SU-DHL-6 (cell line): ENCODE measurements around the gene TMEM87B.

Experiments used
- H2AFZ ChIP-seq: fragments of 200-600 bp; sonication (generic); 2 replicates; pipeline ENCODE4 v1.6.1; 2014; ENCODE audit warnings: low read depth, mild to moderate bottlenecking, moderate library complexity, mixed read lengths, antibody characterized with exemption, low read length; ENCODE audit not compliant: severe bottlenecking
- H3F3A ChIP-seq: fragments of 200-600 bp; shearing (Covaris generic); 2 replicates; pipeline ENCODE4 v1.6.0; 2016; ENCODE audit warnings: antibody characterized with exemption, mild to moderate bottlenecking; ENCODE audit not compliant: insufficient read depth
- H3K27ac ChIP-seq: fragments of 200-600 bp; sonication (generic); 2 replicates; pipeline ENCODE4 v1.5.1; 2016; ENCODE audit warnings: low read depth, mild to moderate bottlenecking, low read length, moderate library complexity, mixed read lengths
- H3K27me3 ChIP-seq: fragments of 200-600 bp; sonication (generic), shearing (Covaris generic); 2 replicates; pipeline ENCODE4 v1.6.0; 2014; ENCODE audit warnings: mild to moderate bottlenecking, low read length
- H3K36me3 ChIP-seq: fragments of 200-600 bp; sonication (generic); 2 replicates; pipeline ENCODE4 v1.6.1; 2014; ENCODE audit warnings: mild to moderate bottlenecking, low read length, mixed read lengths
- H3K4me2 ChIP-seq: fragments of 300-600, 200-600 bp; shearing (Covaris generic), sonication (generic); 2 replicates; pipeline ENCODE4 v1.6.0; 2014; ENCODE audit warnings: low read length, low read depth, mild to moderate bottlenecking; ENCODE audit not compliant: poor library complexity, severe bottlenecking
- H3K4me3 ChIP-seq: fragments of 200-600 bp; sonication (generic); 2 replicates; pipeline ENCODE4 v1.5.1; 2014; ENCODE audit warnings: antibody characterized with exemption, low read length, mild to moderate bottlenecking, mixed read lengths; ENCODE audit not compliant: insufficient read depth, poor library complexity, severe bottlenecking
- H3K79me2 ChIP-seq: fragments of 200-600 bp; sonication (generic); 2 replicates; pipeline ENCODE4 v1.6.1; 2014; ENCODE audit warnings: mild to moderate bottlenecking, low read length, moderate library complexity; ENCODE audit not compliant: insufficient read depth
- H3K9ac ChIP-seq: fragments of 200-600 bp; sonication (generic); 2 replicates; pipeline ENCODE4 v1.7.0; 2014; ENCODE audit warnings: mild to moderate bottlenecking, low read length
- H3K9me2 ChIP-seq: fragments of 200-600 bp; sonication (generic); replicated peaks from 2 replicates; pipeline ENCODE4 v1.6.1; 2014; ENCODE audit warnings: low read length; ENCODE audit not compliant: insufficient read depth
- H3K9me3 ChIP-seq: fragments of 200-600 bp; sonication (generic); 2 replicates; pipeline ENCODE4 v1.6.1; 2014; ENCODE audit warnings: low read length, mixed read lengths; ENCODE audit not compliant: insufficient read depth
- H4K20me1 ChIP-seq: fragments of 200-600 bp; sonication (generic); 2 replicates; pipeline ENCODE4 v1.6.1; 2014; ENCODE audit warnings: low read depth, mild to moderate bottlenecking, antibody characterized with exemption, low read length, moderate library complexity, mixed read lengths
- EZH2phosphoT487 ChIP-seq: fragments of 200-600 bp; sonication (generic), shearing (Covaris generic); conservative IDR thresholded peaks from 2 replicates; pipeline ENCODE4 v1.6.1; 2018; ENCODE audit warnings: mild to moderate bottlenecking, antibody characterized with exemption, low read length, moderate library complexity, mixed read lengths
- TF ChIP-seq, protein P1 (sequence below): fragments of 200-600 bp; sonication (generic); IDR thresholded peaks from one replicate; pipeline ENCODE4 v1.5.1; 2017; ENCODE audit warnings: antibody characterized with exemption, mild to moderate bottlenecking, low read length, moderate library complexity; ENCODE audit not compliant: insufficient read depth, poor library complexity, severe bottlenecking

Gene TMEM87B

DNA sequence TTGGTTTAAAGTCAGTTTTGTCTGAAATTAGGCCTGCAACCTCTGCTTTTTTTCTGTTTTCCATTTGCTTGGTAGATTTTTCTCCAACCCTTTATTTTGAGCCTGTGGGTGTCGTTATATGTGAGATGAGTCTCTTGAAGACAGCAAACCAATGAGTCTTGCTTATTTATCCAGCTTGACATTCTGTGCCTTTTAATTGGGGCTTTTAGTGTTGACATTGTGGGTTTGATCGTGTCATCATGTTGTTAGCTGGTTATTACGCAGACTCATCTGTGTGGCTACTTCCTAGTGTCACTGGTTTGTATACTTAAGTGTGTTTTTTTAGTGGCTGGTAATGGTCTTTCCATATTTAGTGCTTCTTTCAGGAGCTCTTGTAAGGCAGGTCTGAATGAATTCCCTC is 18.8 kb downstream of the TMEM87B start:
- Histone ChIP-seq H3K9me2 (no peaks in the 10 kb centered on the region), H3K9ac (no peak overlapping the region), H3K27ac (no peak overlapping the region), H3K4me3 (no peak overlapping the region), H4K20me1 (no peaks in the 10 kb centered on the region), H3K9me3 (no peaks in the 10 kb centered on the region), H3F3A (no peaks in the 10 kb centered on the region), H3K27me3 (no peaks in the 10 kb centered on the region), H3K4me2 (no peak overlapping the region), H3K79me2 (peaks cover 26% of the 10 kb centered on the region), H3K36me3 (peaks cover 14% of the 10 kb centered on the region; the same call in 1 of the 2 replicates), H2AFZ (no peak overlapping the region)
- TF ChIP-seq, protein P1, sequence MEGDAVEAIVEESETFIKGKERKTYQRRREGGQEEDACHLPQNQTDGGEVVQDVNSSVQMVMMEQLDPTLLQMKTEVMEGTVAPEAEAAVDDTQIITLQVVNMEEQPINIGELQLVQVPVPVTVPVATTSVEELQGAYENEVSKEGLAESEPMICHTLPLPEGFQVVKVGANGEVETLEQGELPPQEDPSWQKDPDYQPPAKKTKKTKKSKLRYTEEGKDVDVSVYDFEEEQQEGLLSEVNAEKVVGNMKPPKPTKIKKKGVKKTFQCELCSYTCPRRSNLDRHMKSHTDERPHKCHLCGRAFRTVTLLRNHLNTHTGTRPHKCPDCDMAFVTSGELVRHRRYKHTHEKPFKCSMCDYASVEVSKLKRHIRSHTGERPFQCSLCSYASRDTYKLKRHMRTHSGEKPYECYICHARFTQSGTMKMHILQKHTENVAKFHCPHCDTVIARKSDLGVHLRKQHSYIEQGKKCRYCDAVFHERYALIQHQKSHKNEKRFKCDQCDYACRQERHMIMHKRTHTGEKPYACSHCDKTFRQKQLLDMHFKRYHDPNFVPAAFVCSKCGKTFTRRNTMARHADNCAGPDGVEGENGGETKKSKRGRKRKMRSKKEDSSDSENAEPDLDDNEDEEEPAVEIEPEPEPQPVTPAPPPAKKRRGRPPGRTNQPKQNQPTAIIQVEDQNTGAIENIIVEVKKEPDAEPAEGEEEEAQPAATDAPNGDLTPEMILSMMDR, result no peak
- TF ChIP-seq EZH2phosphoT487, result no peak

GRCh38 chr2:112074506-112074905 is 19.4 kb downstream of the TMEM87B start:
- peaks cover 26% of the 10 kb centered on the region for H3K79me2 ChIP-seq
- no peak overlapping the region for H3K4me3 ChIP-seq
- no peaks in the 10 kb centered on the region for H4K20me1 ChIP-seq
- H3K27me3 ChIP-seq, result no peaks in the 10 kb centered on the region
- H3F3A ChIP-seq, result no peaks in the 10 kb centered on the region
- H3K9me3 ChIP-seq, result no peaks in the 10 kb centered on the region
- H3K36me3 ChIP-seq, result peaks cover 14% of the 10 kb centered on the region; the same call in 1 of the 2 replicates
- no peak overlapping the region for H2AFZ ChIP-seq
- H3K27ac ChIP-seq, result no peak overlapping the region
- no peak for TF ChIP-seq EZH2phosphoT487
- TF ChIP-seq, protein P1, result no peak
- no peaks in the 10 kb centered on the region for H3K9me2 ChIP-seq
- no peak overlapping the region for H3K9ac ChIP-seq
- no peak overlapping the region for H3K4me2 ChIP-seq

DNA sequence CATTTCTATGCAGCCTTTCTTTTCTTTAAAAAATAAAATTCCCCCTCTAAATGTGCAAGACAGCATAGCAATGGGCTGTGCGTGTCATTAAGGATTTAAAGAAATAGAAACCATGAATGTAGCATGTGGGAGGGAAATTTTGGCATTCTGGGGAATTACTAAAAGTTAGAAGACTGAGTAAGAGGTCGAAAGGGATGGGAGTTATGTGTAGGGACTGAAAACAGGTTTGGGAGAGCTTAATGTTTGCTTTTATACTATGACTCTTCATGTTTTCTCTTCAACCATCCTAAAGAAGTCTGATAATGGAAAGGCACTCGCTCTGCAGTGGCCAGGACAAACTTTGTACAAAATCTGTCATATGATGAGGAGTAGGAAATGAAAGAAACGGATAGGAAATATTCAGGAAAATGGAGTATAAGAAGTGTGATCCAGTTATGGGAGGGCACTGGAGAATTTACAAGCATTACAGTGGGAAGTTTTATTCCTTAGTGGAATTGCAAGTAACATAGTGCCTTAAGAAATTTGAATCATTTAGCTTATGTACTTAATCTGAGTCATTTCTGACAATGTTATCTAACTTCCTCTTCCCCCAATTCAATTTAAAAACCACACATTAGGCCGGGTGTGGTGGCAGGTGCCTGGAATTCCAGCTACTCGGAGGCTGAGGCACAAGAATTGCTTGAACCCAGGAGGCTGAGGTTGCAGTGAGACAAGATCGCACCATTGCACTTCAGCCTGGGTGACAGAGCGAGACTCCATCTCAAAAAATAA is 20.6 kb downstream of the TMEM87B start:
- no peaks in the 10 kb centered on the region for H3F3A ChIP-seq
- H2AFZ ChIP-seq, result no peak overlapping the region
- H3K27me3 ChIP-seq, result no peaks in the 10 kb centered on the region
- H3K4me2 ChIP-seq, result no peak overlapping the region
- no peak overlapping the region for H3K27ac ChIP-seq
- no peaks in the 10 kb centered on the region for H4K20me1 ChIP-seq
- no peak overlapping the region for H3K9ac ChIP-seq
- H3K36me3 ChIP-seq, result peaks cover 11% of the 10 kb centered on the region; the same call in 1 of the 2 replicates
- peaks cover 26% of the 10 kb centered on the region for H3K79me2 ChIP-seq
- no peak for TF ChIP-seq EZH2phosphoT487
- TF ChIP-seq, protein P1, result no peak
- H3K4me3 ChIP-seq, result no peak overlapping the region
- no peaks in the 10 kb centered on the region for H3K9me2 ChIP-seq
- H3K9me3 ChIP-seq, result no peaks in the 10 kb centered on the region
